AG09319 (cell line): ENCODE measurements around the gene LIN52.
A peak's percentile ranks its signal among the peaks of the same experiment; 100 is the strongest.

Source experiments
- DNase-seq: peaks from one replicate; pipeline ENCODE4 v3.0.0-alpha.2; 2010; ENCODE audit warnings: low read depth; ENCODE audit errors: extremely low read depth
- CTCF ChIP-seq: IDR thresholded peaks from 2 replicates; pipeline ENCODE4 v1.5.1; 2011; ENCODE audit warnings: low read depth, mild to moderate bottlenecking, inconsistent platforms, low read length, moderate library complexity

The LIN52 gene

GRCh38 chr14:74135426-74135825 is 50.7 kb downstream of the LIN52 start:
- DNase-seq: peak; percentile 14

GRCh38 chr14:74140374-74140850 is 55.7 kb downstream of the LIN52 start:
- TF ChIP-seq CTCF: no peak
- DNase-seq: no peak

More at GRCh38 chr14:74135426-74135825, 50.7 kb downstream of the LIN52 start:
- TF ChIP-seq CTCF: no peak

GRCh38 chr14:74141703-74142102 is 56.9 kb downstream of the LIN52 start:
- TF ChIP-seq CTCF: no peak
- DNase-seq: no peak

- no peak for TF ChIP-seq CTCF
- DNase-seq: no peak
Measured at GRCh38 chr14:74142523-74142922, 57.8 kb downstream of the LIN52 start.

- no peak for TF ChIP-seq CTCF
- DNase-seq: no peak
Measured at GRCh38 chr14:74144789-74145188, 60.0 kb downstream of the LIN52 start.

- DNase-seq: no peak
- no peak for TF ChIP-seq CTCF
Measured at GRCh38 chr14:74147571-74147970, 62.8 kb downstream of the LIN52 start.

GRCh38 chr14:74148705-74149104 is 63.9 kb downstream of the LIN52 start:
- no peak for DNase-seq
- TF ChIP-seq CTCF: no peak
